ENCODE measurements around the gene PIEZO1.
"Not testable (repeated sequence)": the region's sequence is repeated elsewhere in the genome, so short reads cannot be mapped to it uniquely, and the experiment has no call there.

The PIEZO1 gene

GRCh38 chr16:88783391-88784073 lies 1.5 kb downstream of the PIEZO1 start:
- no peak for DNase-seq (ENCODE audit: low spot score)

- DNase-seq (ENCODE audit: low spot score): peak; percentile 80
Measured at GRCh38 chr16:88782454-88783390, 2.3 kb downstream of the PIEZO1 start.

GRCh38 chr16:88781140-88782077 lies 3.6 kb downstream of the PIEZO1 start:
- DNase-seq (ENCODE audit: low spot score): no peak

GRCh38 chr16:88780142-88781062 lies 4.6 kb downstream of the PIEZO1 start:
- no peak for DNase-seq (ENCODE audit: low spot score)

- no peak for DNase-seq (ENCODE audit: low spot score)
Measured at GRCh38 chr16:88779406-88780141, 5.4 kb downstream of the PIEZO1 start.

- DNase-seq (ENCODE audit: low spot score): no peak
Measured at GRCh38 chr16:88778541-88779065, 6.4 kb downstream of the PIEZO1 start.

- no peak for DNase-seq (ENCODE audit: low spot score)
Measured at GRCh38 chr16:88778271-88778525, 6.8 kb downstream of the PIEZO1 start.

GRCh38 chr16:88777471-88778270 lies 7.3 kb downstream of the PIEZO1 start:
- no peak for DNase-seq (ENCODE audit: low spot score)

GRCh38 chr16:88775825-88776224 lies 9.2 kb downstream of the PIEZO1 start:
- DNase-seq (ENCODE audit: low spot score): no peak

- no peak for DNase-seq (ENCODE audit: low spot score)
Measured at GRCh38 chr16:88774544-88775393, 10.3 kb downstream of the PIEZO1 start.

- DNase-seq (ENCODE audit: low spot score): peak; percentile 85
Measured at GRCh38 chr16:88773812-88774291, 11.2 kb downstream of the PIEZO1 start.

GRCh38 chr16:88772871-88773811 lies 11.9 kb downstream of the PIEZO1 start:
- DNase-seq (ENCODE audit: low spot score): peak; percentile 96

GRCh38 chr16:88771781-88772180 lies 13.2 kb downstream of the PIEZO1 start:
- not testable (repeated sequence) for DNase-seq (ENCODE audit: low spot score)

GRCh38 chr16:88771294-88771772 lies 13.7 kb downstream of the PIEZO1 start:
- DNase-seq (ENCODE audit: low spot score): no peak

GRCh38 chr16:88770461-88771293 lies 14.3 kb downstream of the PIEZO1 start:
- peak; percentile 36 for DNase-seq (ENCODE audit: low spot score)

All from AG08395 (cell line).